Measurements from ENCODE around the gene ZBTB32. TPM values are rescaled to one million over a fixed set of nuclear protein-coding genes. Genes with fewer than 3 reads are reported as not detected.

The ZBTB32 gene
- total RNA-seq, 1 experiment from 2014 or later, result not detected

- H3K9me2 ChIP-seq (ENCODE audit: insufficient read depth), result no peaks in the 10 kb centered on the region
- peaks cover 6% of the 10 kb centered on the region; the same call in 1 of the 2 replicates for H3F3A ChIP-seq (ENCODE audit: insufficient read depth, low read depth)
- H3K36me3 ChIP-seq (ENCODE audit: low read depth), result no peaks in the 10 kb centered on the region
- H3K4me1 ChIP-seq (replicated peaks; ENCODE audit: insufficient read depth), result peaks cover 16% of the 10 kb centered on the region
- no peaks in the 10 kb centered on the region for H3K9me3 ChIP-seq (ENCODE audit: insufficient read depth, low read depth)
- TF ChIP-seq EZH2 (IDR thresholded peaks at IDR 0.05; ENCODE audit: low read depth) (no peak), CTCF (conservative IDR thresholded peaks at IDR 0.05) (no peak)
- BruUV-seq (replicated peaks), result no TSS peak
- 0 out of 2 replicates have a peak, but pooled peaks cover under 1% of the 10 kb centered on the region for H4K20me1 ChIP-seq (ENCODE audit: insufficient read depth)
- intact Hi-C loops (cut with micrococcal nuclease; ENCODE audit: unreplicated experiment), result no loop called here
- CTCF ChIA-PET, result interaction anchor here (0.7 kb wide), 1 partner anchor 359 kb away, joined by 3 read pairs; no protein-coding TSS in a partner anchor
- H3K27me3 ChIP-seq (ENCODE audit: insufficient read depth, low read depth), result no peaks in the 10 kb centered on the region
- H3K4me2 ChIP-seq, result no peak overlapping the region
- peaks cover 16% of the 10 kb centered on the region for H3K79me2 ChIP-seq (ENCODE audit: low read depth)
- H3K27ac ChIP-seq, result no peak overlapping the region
- no peak overlapping the region for H2AFZ ChIP-seq
- POLR2A ChIA-PET (ENCODE audit: unreplicated experiment), result no interaction called here
- H3K4me3 ChIP-seq, result no peak overlapping the region
- no peak for DNase-seq
These were observed 9.1 kb downstream of the ZBTB32 start for GRCh38 chr19:35713506-35713850.

DNA sequence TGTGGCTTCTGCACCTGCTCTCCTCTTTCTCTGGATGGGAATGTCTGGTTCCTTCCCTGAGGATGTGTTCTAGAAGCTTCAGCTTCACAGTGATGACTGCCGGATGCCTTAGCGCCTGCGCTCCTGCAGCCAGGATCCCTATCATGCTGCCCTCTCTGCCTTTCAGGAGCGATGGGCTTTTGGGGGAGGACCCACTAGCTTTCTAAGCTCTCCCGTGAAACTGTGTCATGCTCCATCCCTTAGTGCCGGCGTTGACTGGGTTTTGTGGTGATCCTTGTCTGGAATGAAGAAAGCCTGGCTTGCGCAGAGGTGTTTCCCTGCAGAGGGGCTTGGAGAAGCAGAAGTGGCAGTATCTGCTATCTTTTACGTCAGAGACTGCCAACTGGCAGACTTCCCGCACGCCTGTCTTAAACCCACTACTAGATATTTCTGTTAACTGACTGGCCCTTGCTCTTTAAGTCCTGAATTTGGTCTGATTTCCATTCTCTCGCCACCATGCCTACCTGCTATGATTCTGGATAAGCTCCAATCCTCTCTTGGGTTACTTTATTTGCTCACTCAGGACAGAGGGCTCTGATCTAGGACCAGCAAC, 9.6 kb downstream of the ZBTB32 start:
- no TSS peak for BruUV-seq (replicated peaks)
- TF ChIP-seq EZH2 (IDR thresholded peaks at IDR 0.05; ENCODE audit: low read depth), result no peak
- no peak for TF ChIP-seq CTCF (conservative IDR thresholded peaks at IDR 0.05)
- Histone ChIP-seq H3K4me1 (replicated peaks; ENCODE audit: insufficient read depth) (peaks cover 15% of the 10 kb centered on the region), H3K4me2 (no peak overlapping the region), H3K9me2 (ENCODE audit: insufficient read depth) (no peaks in the 10 kb centered on the region), H3K9me3 (ENCODE audit: insufficient read depth, low read depth) (no peaks in the 10 kb centered on the region), H3K27me3 (ENCODE audit: insufficient read depth, low read depth) (no peaks in the 10 kb centered on the region), H3K79me2 (ENCODE audit: low read depth) (peaks cover 21% of the 10 kb centered on the region), H2AFZ (no peak overlapping the region), H3K27ac (no peak overlapping the region), H4K20me1 (ENCODE audit: insufficient read depth) (peaks cover 6% of the 10 kb centered on the region), H3K4me3 (no peak overlapping the region), H3K36me3 (ENCODE audit: low read depth) (no peaks in the 10 kb centered on the region), H3F3A (ENCODE audit: insufficient read depth, low read depth) (peaks cover 6% of the 10 kb centered on the region; the same call in 1 of the 2 replicates)
- intact Hi-C loops (cut with micrococcal nuclease; ENCODE audit: unreplicated experiment), result no loop called here
- DNase-seq, result no peak
- ChIA-PET POLR2A (ENCODE audit: unreplicated experiment) (no interaction called here), CTCF (no interaction called here)

- ChIA-PET CTCF (no interaction called here), POLR2A (ENCODE audit: unreplicated experiment) (interaction anchor here (0.6 kb wide), 1 partner anchor 1581 kb away, joined by 6 read pairs; no protein-coding TSS in a partner anchor)
- Histone ChIP-seq H3K4me3 (no peak overlapping the region), H3K9me3 (ENCODE audit: insufficient read depth, low read depth) (no peaks in the 10 kb centered on the region), H3K4me1 (replicated peaks; ENCODE audit: insufficient read depth) (peaks cover 20% of the 10 kb centered on the region), H4K20me1 (ENCODE audit: insufficient read depth) (peaks cover 11% of the 10 kb centered on the region), H3K27ac (no peak overlapping the region), H3K9me2 (ENCODE audit: insufficient read depth) (no peaks in the 10 kb centered on the region), H3K27me3 (ENCODE audit: insufficient read depth, low read depth) (no peaks in the 10 kb centered on the region), H3F3A (ENCODE audit: insufficient read depth, low read depth) (peaks cover 6% of the 10 kb centered on the region; the same call in 1 of the 2 replicates), H3K36me3 (ENCODE audit: low read depth) (no peaks in the 10 kb centered on the region), H2AFZ (no peak overlapping the region), H3K4me2 (peak overlapping the region; percentile 99), H3K79me2 (ENCODE audit: low read depth) (peaks cover 29% of the 10 kb centered on the region)
- DNase-seq, result no peak
- intact Hi-C loops (cut with micrococcal nuclease; ENCODE audit: unreplicated experiment), result loop anchor here (5.0 kb wide), 1 partner anchor 397 kb away; no protein-coding TSS in a partner anchor
- BruUV-seq (replicated peaks), result no TSS peak
- TF ChIP-seq CTCF (conservative IDR thresholded peaks at IDR 0.05) (no peak), EZH2 (IDR thresholded peaks at IDR 0.05; ENCODE audit: low read depth) (no peak)
These were observed 10.4 kb downstream of the ZBTB32 start for GRCh38 chr19:35714601-35715354.
